ENCODE results near the gene BHLHE41. TPM values are rescaled to one million over a fixed set of nuclear protein-coding genes. Genes with fewer than 3 reads are reported as not detected.

BHLHE41 gene
- total and polyA plus RNA-seq, 9 of the 15 experiments (the other 6 are each of a cell fraction or from before 2014, with no cell fraction given) = not detected

DNA sequence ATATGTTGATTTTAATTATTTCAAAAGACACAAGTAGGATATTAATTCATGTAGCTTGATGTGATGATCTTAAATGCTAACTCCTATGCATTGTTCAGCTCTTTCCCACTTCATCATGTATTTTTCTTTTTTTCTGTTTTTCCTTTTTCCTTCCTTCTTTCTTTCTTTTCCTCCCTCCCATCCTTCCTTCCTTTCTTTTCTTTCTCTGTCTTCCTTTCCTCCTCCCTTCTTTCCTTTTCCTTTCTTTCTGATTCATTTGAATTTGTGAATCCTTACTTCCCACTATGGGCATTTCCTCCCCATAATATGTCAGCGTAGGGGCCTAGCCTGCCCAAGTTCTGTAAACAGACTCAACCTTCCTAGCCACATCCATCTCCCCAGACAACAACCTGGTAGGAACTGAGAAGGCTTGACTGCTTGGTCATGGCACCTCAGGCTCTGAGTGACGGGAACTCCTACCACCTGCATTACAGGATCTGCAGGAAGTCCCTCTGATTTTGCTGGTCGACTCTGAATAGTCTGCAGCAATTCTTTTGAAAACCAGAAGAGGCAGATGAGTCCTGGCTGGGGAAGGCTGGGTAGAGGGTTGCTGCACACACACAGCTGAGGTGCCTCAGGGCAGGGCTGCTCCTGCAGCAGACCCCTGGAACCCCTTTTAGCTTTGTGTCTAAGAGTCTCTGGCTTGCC, 33.4 kb upstream of the BHLHE41 start:
- Histone ChIP-seq H3K4me3 (no peak overlapping the region), H4K20me1 (replicated peaks; ENCODE audit: control insufficient read depth, insufficient read depth, low read length) (no peaks in the 10 kb centered on the region; the same call in 1 of the 2 replicates), H3K4me2 (ENCODE audit: insufficient read depth, low read length) (no peak overlapping the region), H3K9me1 (ENCODE audit: control insufficient read depth, insufficient read depth, low read length) (no peaks in the 10 kb centered on the region), H3K36me3 (ENCODE audit: control insufficient read depth, insufficient read depth, low read length) (no peaks in the 10 kb centered on the region), H3K9me3 (replicated peaks; ENCODE audit: control insufficient read depth, insufficient read depth, low read depth, low read length) (no peaks in the 10 kb centered on the region), H3K9ac (ENCODE audit: insufficient read depth in 1 of 2, low read depth in 2 of 2, low read length in 2 of 2) (no peak overlapping the region), H3K4me1 (replicated peaks in 1 of 2; ENCODE audit: control insufficient read depth in 2 of 2, insufficient read depth in 2 of 2, low read length in 2 of 2) (no peaks in the 10 kb centered on the region; a peak in 1 of 5 replicates), H3K27me3 (ENCODE audit: control insufficient read depth in 2 of 2, insufficient read depth in 2 of 2, low read length in 2 of 2) (peaks cover 2 to 6% of the 10 kb centered on the region in 2 experiments; a peak in 3 of 5 replicates), H3K79me2 (ENCODE audit: control insufficient read depth, insufficient read depth, low read length) (no peaks in the 10 kb centered on the region), H3K27ac (ENCODE audit: extremely low read depth, low read depth, low read length) (no peak overlapping the region), H2AFZ (ENCODE audit: low read depth, low read length) (no peak overlapping the region)
- no TSS peak for BruUV-seq (replicated peaks)
- ATAC-seq = no peak
- 3% methylated on average over 3 of the region's 3 CpGs for WGBS (ENCODE audit: insufficient coverage, low coverage, missing lambda C conversion rate)
- FAIRE-seq = no peak
- DNase-seq (ENCODE audit: extremely low read depth in 1 of 4, low spot score in 3 of 4) = no peak
- CTCF ChIA-PET (ENCODE audit: low intra/inter-chr PET ratio) = no interaction called here
- intact Hi-C loops (cut with micrococcal nuclease) = no loop called here
- in situ Hi-C loops (cut with MboI) = no loop called here
- TF ChIP-seq, protein P1, sequence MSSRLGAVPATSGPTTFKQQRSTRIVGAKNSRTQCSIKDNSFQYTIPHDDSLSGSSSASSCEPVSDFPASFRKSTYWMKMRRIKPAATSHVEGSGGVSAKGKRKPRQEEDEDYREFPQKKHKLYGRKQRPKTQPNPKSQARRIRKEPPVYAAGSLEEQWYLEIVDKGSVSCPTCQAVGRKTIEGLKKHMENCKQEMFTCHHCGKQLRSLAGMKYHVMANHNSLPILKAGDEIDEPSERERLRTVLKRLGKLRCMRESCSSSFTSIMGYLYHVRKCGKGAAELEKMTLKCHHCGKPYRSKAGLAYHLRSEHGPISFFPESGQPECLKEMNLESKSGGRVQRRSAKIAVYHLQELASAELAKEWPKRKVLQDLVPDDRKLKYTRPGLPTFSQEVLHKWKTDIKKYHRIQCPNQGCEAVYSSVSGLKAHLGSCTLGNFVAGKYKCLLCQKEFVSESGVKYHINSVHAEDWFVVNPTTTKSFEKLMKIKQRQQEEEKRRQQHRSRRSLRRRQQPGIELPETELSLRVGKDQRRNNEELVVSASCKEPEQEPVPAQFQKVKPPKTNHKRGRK (tag; IDR thresholded peaks at IDR 0.05) = peak; percentile 83
- TF ChIP-seq, protein P2, sequence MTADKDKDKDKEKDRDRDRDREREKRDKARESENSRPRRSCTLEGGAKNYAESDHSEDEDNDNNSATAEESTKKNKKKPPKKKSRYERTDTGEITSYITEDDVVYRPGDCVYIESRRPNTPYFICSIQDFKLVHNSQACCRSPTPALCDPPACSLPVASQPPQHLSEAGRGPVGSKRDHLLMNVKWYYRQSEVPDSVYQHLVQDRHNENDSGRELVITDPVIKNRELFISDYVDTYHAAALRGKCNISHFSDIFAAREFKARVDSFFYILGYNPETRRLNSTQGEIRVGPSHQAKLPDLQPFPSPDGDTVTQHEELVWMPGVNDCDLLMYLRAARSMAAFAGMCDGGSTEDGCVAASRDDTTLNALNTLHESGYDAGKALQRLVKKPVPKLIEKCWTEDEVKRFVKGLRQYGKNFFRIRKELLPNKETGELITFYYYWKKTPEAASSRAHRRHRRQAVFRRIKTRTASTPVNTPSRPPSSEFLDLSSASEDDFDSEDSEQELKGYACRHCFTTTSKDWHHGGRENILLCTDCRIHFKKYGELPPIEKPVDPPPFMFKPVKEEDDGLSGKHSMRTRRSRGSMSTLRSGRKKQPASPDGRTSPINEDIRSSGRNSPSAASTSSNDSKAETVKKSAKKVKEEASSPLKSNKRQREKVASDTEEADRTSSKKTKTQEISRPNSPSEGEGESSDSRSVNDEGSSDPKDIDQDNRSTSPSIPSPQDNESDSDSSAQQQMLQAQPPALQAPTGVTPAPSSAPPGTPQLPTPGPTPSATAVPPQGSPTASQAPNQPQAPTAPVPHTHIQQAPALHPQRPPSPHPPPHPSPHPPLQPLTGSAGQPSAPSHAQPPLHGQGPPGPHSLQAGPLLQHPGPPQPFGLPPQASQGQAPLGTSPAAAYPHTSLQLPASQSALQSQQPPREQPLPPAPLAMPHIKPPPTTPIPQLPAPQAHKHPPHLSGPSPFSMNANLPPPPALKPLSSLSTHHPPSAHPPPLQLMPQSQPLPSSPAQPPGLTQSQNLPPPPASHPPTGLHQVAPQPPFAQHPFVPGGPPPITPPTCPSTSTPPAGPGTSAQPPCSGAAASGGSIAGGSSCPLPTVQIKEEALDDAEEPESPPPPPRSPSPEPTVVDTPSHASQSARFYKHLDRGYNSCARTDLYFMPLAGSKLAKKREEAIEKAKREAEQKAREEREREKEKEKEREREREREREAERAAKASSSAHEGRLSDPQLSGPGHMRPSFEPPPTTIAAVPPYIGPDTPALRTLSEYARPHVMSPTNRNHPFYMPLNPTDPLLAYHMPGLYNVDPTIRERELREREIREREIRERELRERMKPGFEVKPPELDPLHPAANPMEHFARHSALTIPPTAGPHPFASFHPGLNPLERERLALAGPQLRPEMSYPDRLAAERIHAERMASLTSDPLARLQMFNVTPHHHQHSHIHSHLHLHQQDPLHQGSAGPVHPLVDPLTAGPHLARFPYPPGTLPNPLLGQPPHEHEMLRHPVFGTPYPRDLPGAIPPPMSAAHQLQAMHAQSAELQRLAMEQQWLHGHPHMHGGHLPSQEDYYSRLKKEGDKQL (CRISPR knock-in tag; IDR thresholded peaks at IDR 0.05; ENCODE audit: borderline replicate concordance) = no peak
- POLR2A ChIA-PET = interaction anchor here (0.5 to 0.6 kb wide), 2 partner anchors 306 to 484 kb away, joined by 3 read pairs; no protein-coding TSS in a partner anchor

Data from K562 (cell line).